ENCODE results near the gene NAA60.

GRCh38 chr16:3519581-3519980, 76.1 kb downstream of the NAA60 start:
- no peak for TF ChIP-seq CTCF (IDR thresholded peaks at IDR 0.05)
- no peak for TF ChIP-seq POLR2AphosphoS5 (IDR thresholded peaks at IDR 0.05; ENCODE audit: insufficient read depth in 1 of 2, low read depth in 1 of 2)
- TF ChIP-seq POLR2A (IDR thresholded peaks at IDR 0.05), result no peak

Measured in vagina (tissue), 2 donors.